ENCODE results near the gene PNN. TPM values are rescaled to one million over a fixed set of nuclear protein-coding genes. Genes with fewer than 3 reads are reported as not detected.
"Not testable (repeated sequence)": the region's sequence is repeated elsewhere in the genome, so short reads cannot be mapped to it uniquely, and the experiment has no call there.

PNN gene
- total RNA-seq, 1 donor = 20.3 TPM

GRCh38 chr14:39203659-39204606 lies 28.9 kb downstream of the PNN start:
- DNase-seq (ENCODE audit: low read depth) = no peak
- TF ChIP-seq CTCF (IDR thresholded peaks at IDR 0.05; ENCODE audit: insufficient read depth, low read depth, low read length) = no peak

GRCh38 chr14:39207430-39207829 lies 32.4 kb downstream of the PNN start:
- DNase-seq (ENCODE audit: low read depth); H3K4me3 ChIP-seq (ENCODE audit: low read depth, low read length): not testable (repeated sequence)

More at GRCh38 chr14:39203659-39204606, 28.9 kb downstream of the PNN start:
- H3K4me3 ChIP-seq (ENCODE audit: low read depth, low read length) = no peak overlapping the region

GRCh38 chr14:39211109-39211741 lies 36.2 kb downstream of the PNN start:
- H3K4me3 ChIP-seq (ENCODE audit: low read depth, low read length) = no peak overlapping the region
- DNase-seq (ENCODE audit: low read depth) = no peak
- TF ChIP-seq CTCF (IDR thresholded peaks at IDR 0.05; ENCODE audit: insufficient read depth, low read depth, low read length) = no peak

- DNase-seq (ENCODE audit: low read depth) = no peak
- no peak for TF ChIP-seq CTCF (IDR thresholded peaks at IDR 0.05; ENCODE audit: insufficient read depth, low read depth, low read length)
Observed at GRCh38 chr14:39212034-39212433, 37.0 kb downstream of the PNN start.

GRCh38 chr14:39212693-39213092 lies 37.6 kb downstream of the PNN start:
- DNase-seq (ENCODE audit: low read depth) = no peak
- no peak overlapping the region for H3K4me3 ChIP-seq (ENCODE audit: low read depth, low read length)

More at GRCh38 chr14:39212034-39212433, 37.0 kb downstream of the PNN start:
- no peak overlapping the region for H3K4me3 ChIP-seq (ENCODE audit: low read depth, low read length)

GRCh38 chr14:39217214-39217879 lies 42.3 kb downstream of the PNN start:
- no peak for DNase-seq (ENCODE audit: low read depth)
- no peak for TF ChIP-seq CTCF (IDR thresholded peaks at IDR 0.05; ENCODE audit: insufficient read depth, low read depth, low read length)
- H3K4me3 ChIP-seq (ENCODE audit: low read depth, low read length) = no peak overlapping the region

More at GRCh38 chr14:39212693-39213092, 37.6 kb downstream of the PNN start:
- TF ChIP-seq CTCF (IDR thresholded peaks at IDR 0.05; ENCODE audit: insufficient read depth, low read depth, low read length) = no peak

Measured in fibroblast of villous mesenchyme (primary cell).